ENCODE measurements around the gene WBP11.

DNA sequence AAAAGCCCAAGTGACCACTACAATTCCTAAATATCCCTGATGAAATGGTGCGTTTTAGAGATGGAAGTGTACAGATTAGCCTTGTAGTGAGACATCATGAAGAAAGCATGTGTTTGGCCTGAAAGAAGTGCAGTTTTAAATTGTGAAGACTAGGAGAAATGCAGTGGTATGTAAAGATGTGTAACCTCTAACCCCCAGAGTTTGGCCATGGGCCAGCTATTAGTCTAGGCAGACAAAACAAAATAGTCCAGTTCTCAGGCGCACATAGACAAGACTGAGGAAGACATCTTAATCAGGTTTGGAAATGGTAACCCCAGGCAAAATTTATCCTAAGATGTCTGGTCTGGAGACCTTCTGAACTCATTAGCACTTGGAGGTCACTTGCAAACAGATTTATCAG is 23.4 kb downstream of the WBP11 start:
- TF ChIP-seq, protein P1, sequence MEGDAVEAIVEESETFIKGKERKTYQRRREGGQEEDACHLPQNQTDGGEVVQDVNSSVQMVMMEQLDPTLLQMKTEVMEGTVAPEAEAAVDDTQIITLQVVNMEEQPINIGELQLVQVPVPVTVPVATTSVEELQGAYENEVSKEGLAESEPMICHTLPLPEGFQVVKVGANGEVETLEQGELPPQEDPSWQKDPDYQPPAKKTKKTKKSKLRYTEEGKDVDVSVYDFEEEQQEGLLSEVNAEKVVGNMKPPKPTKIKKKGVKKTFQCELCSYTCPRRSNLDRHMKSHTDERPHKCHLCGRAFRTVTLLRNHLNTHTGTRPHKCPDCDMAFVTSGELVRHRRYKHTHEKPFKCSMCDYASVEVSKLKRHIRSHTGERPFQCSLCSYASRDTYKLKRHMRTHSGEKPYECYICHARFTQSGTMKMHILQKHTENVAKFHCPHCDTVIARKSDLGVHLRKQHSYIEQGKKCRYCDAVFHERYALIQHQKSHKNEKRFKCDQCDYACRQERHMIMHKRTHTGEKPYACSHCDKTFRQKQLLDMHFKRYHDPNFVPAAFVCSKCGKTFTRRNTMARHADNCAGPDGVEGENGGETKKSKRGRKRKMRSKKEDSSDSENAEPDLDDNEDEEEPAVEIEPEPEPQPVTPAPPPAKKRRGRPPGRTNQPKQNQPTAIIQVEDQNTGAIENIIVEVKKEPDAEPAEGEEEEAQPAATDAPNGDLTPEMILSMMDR (IDR thresholded peaks at IDR 0.05): no peak
- TF ChIP-seq EP300 (IDR thresholded peaks at IDR 0.05) (no peak), POLR2A (IDR thresholded peaks at IDR 0.05) (no peak), POLR2AphosphoS5 (IDR thresholded peaks at IDR 0.05) (no peak)
